Parathyroid adenoma (tissue), 2 donors: Measurements from ENCODE around the gene LHX5.

Experiments
- H2AFZ ChIP-seq: fragments of 300-600 bp; sonication (generic); one replicate; pipeline ENCODE4 v1.7.0; 2017; ENCODE audit warnings: antibody characterized with exemption, mild to moderate bottlenecking
- H3K27ac ChIP-seq: fragments of 300-600 bp; sonication (generic); one replicate; pipeline ENCODE4 v1.7.0; 2017
- H3K27me3 ChIP-seq: fragments of 300-600 bp; sonication (generic); one replicate; pipeline ENCODE4 v1.7.0; 2017; ENCODE audit warnings: low read length; ENCODE audit not compliant: control insufficient read depth, insufficient read depth
- H3K36me3 ChIP-seq: fragments of 300-600 bp; sonication (generic); one replicate; pipeline ENCODE4 v1.7.0; 2017; ENCODE audit warnings: low read length; ENCODE audit not compliant: control insufficient read depth, insufficient read depth
- H3K4me1 ChIP-seq: fragments of 300-600 bp; sonication (generic); one replicate; pipeline ENCODE4 v1.7.0; 2017; ENCODE audit warnings: control low read depth
- H3K4me2 ChIP-seq: fragments of 300-600 bp; sonication (generic); one replicate; pipeline ENCODE4 v1.7.0; 2017; ENCODE audit warnings: low read length
- H3K4me3 ChIP-seq: fragments of 300-600 bp; sonication (generic); one replicate; pipeline ENCODE4 v1.7.0; 2017; ENCODE audit warnings: low read depth, low read length
- H3K79me2 ChIP-seq: fragments of 300-600 bp; sonication (generic); one replicate; pipeline ENCODE4 v1.7.0; 2017; ENCODE audit warnings: control low read depth
- H3K9ac ChIP-seq: fragments of 300-600 bp; sonication (generic); one replicate; pipeline ENCODE4 v1.7.0; 2017; ENCODE audit warnings: mild to moderate bottlenecking
- H3K9me3 ChIP-seq: fragments of 300-600 bp; sonication (generic); one replicate; pipeline ENCODE4 v1.7.0; 2017; ENCODE audit warnings: low read length; ENCODE audit not compliant: control insufficient read depth
- TF ChIP-seq, protein P1 (sequence below): fragments of 300-600 bp; sonication (generic); IDR thresholded peaks from one replicate; pipeline ENCODE4 v1.7.0; 2017; ENCODE audit warnings: antibody characterized with exemption, mild to moderate bottlenecking
- donor health status: primary hyperparathyroidism.

LHX5 gene

DNA sequence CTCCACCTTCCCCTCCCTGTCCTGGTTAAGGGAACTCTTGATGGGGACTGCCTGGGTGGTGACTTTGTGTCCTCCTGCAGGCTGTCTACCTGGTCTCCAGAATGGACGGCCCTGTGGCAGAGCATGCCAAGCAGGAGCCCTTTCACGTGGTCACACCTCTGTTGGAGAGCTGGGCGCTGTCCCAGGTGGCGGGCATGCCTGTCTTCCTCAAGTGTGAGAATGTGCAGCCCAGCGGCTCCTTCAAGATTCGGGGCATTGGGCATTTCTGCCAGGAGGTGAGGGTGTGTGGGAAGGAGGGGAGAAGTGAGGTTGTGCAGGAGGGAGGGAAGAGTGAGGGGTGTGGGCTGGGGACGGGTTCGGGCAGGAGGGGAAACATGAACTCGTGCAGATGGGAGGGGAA, 43.8 kb downstream of the LHX5 start:
- H3K27ac ChIP-seq, result no peak overlapping the region

DNA sequence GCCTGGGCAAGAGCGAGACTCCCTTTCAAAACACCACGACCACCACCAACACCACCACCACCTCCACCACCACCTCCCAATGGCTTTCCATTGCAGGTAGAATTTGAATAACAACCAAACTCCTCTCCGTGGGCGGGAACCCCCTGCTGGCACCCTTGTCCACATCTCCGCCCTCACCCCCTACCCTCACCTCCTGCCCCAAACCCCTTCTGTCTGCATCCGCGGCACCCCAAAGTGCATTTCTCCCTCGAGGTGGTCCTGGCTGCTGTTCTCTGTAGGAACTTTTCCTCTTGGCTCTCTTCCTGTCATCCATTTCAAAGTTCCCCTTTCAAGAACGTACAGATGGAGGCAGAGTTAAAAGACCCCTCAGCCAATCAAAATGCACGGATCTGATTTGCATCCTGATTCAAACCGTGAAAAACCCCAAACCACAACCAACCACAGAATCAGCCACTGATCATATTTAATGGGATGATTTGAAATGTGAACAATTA, 45.7 kb downstream of the LHX5 start:
- no peak overlapping the region for H3K4me3 ChIP-seq
- H3K79me2 ChIP-seq, result peaks cover 2% of the 10 kb centered on the region
- H2AFZ ChIP-seq, result no peak overlapping the region
- no peaks in the 10 kb centered on the region for H3K9me3 ChIP-seq
- no peak overlapping the region for H3K9ac ChIP-seq
- H3K27me3 ChIP-seq, result no peaks in the 10 kb centered on the region
- no peaks in the 10 kb centered on the region for H3K36me3 ChIP-seq
- H3K27ac ChIP-seq, result no peak overlapping the region
- no peak overlapping the region for H3K4me2 ChIP-seq
- TF ChIP-seq, protein P1, sequence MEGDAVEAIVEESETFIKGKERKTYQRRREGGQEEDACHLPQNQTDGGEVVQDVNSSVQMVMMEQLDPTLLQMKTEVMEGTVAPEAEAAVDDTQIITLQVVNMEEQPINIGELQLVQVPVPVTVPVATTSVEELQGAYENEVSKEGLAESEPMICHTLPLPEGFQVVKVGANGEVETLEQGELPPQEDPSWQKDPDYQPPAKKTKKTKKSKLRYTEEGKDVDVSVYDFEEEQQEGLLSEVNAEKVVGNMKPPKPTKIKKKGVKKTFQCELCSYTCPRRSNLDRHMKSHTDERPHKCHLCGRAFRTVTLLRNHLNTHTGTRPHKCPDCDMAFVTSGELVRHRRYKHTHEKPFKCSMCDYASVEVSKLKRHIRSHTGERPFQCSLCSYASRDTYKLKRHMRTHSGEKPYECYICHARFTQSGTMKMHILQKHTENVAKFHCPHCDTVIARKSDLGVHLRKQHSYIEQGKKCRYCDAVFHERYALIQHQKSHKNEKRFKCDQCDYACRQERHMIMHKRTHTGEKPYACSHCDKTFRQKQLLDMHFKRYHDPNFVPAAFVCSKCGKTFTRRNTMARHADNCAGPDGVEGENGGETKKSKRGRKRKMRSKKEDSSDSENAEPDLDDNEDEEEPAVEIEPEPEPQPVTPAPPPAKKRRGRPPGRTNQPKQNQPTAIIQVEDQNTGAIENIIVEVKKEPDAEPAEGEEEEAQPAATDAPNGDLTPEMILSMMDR, result no peak
- H3K4me1 ChIP-seq, result no peaks in the 10 kb centered on the region

More for the DNA sequence above, 43.8 kb downstream of the LHX5 start:
- H3K79me2 ChIP-seq, result peaks cover 2% of the 10 kb centered on the region
- TF ChIP-seq, protein P1, result no peak
- no peak overlapping the region for H3K9ac ChIP-seq
- no peak overlapping the region for H3K4me2 ChIP-seq
- H3K9me3 ChIP-seq, result no peaks in the 10 kb centered on the region
- H2AFZ ChIP-seq, result no peak overlapping the region
- no peak overlapping the region for H3K4me3 ChIP-seq
- no peaks in the 10 kb centered on the region for H3K4me1 ChIP-seq
- H3K36me3 ChIP-seq, result no peaks in the 10 kb centered on the region
- H3K27me3 ChIP-seq, result no peaks in the 10 kb centered on the region

DNA sequence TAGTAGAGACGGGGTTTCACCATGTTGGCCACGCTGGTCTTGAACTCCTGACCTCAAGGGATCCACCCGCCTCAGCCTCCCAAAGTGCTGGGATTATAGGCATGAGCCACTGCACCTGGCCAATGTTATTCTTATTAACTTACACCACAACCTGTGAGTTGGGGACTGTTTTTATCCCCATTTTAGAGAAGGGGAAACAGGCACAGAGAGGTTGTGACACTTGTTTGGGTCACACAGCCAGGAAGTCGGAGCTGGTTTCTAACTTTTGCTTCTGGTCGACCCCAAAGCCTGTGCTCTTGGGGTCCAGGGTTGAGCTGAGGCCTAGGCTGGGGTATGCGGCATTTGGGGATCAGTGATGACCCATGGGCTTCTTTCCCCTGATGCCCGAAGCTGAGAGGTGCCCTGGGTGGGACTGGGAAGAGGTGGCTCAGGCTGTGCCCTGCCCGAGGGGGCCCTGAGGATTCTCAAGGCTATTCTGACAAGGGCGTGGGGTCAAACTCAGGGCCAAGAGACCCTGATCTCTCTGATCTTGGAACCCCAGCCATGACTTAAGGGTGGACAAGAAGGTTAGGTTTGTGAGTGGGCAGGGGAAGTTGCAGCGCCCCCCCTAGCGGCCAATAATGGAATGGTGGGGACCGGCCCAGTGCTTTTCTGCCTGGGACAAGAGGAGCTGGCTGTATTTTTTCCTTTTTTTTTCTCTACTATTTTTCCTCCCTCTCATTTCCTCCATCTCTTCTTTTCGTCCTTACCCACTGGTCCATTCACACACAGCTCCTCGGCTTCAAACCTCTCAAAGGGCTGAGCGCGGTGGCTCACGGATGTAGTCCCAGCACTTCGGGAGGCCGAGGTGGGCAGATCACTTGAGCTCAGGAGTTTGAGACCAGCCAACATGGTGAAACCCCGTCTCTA, 46.5 kb downstream of the LHX5 start:
- H3K36me3 ChIP-seq, result no peaks in the 10 kb centered on the region
- H3K9me3 ChIP-seq, result no peaks in the 10 kb centered on the region
- no peak overlapping the region for H3K4me2 ChIP-seq
- no peak overlapping the region for H3K9ac ChIP-seq
- TF ChIP-seq, protein P1, result peak; percentile 85
- peaks cover 2% of the 10 kb centered on the region for H3K79me2 ChIP-seq
- H2AFZ ChIP-seq, result no peak overlapping the region
- no peaks in the 10 kb centered on the region for H3K4me1 ChIP-seq
- H3K27me3 ChIP-seq, result no peaks in the 10 kb centered on the region
- no peak overlapping the region for H3K4me3 ChIP-seq
- no peak overlapping the region for H3K27ac ChIP-seq

DNA sequence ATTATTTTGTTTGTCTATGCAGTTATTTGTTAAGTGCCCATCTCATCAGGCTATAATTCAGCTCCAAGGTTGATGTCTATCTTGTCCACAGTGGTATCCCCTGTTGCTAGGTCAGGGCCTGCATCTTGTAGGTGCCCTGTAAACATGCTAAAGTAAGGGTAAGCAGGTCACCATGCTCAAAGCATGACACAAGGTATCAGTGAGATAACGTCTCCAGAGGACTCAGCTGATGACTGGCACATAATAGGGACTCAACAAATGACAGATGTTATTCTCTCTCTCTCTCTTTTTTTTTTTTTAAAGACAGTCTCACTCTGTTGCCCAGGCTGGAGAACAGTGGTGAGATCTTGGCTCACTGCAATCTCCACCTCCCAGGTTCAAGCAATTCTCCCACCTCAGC, 47.2 kb downstream of the LHX5 start:
- H3K9ac ChIP-seq, result no peak overlapping the region
- TF ChIP-seq, protein P1, result no peak
- H3K36me3 ChIP-seq, result no peaks in the 10 kb centered on the region
- no peaks in the 10 kb centered on the region for H3K27me3 ChIP-seq
- no peak overlapping the region for H2AFZ ChIP-seq
- peaks cover 2% of the 10 kb centered on the region for H3K79me2 ChIP-seq
- H3K9me3 ChIP-seq, result no peaks in the 10 kb centered on the region
- no peaks in the 10 kb centered on the region for H3K4me1 ChIP-seq
- H3K27ac ChIP-seq, result no peak overlapping the region
- H3K4me3 ChIP-seq, result no peak overlapping the region
- H3K4me2 ChIP-seq, result no peak overlapping the region
